WTC11 (cell line): ENCODE data around the gene TBC1D22A. TPM values are rescaled to one million over a fixed set of nuclear protein-coding genes. Genes with fewer than 3 reads are reported as not detected.

Source experiments
- ATAC-seq: fragments of 200-7000 bp; cut with Tn5 transposase; 2 replicates; pipeline ENCODE4 v1.10.0; 2021; ENCODE audit warnings: mild to moderate bottlenecking, moderate library complexity
- CTCF ChIA-PET: fragments of 300-600 bp; sonication (Branson Sonifier 250); formaldehyde crosslinking; loops from one replicate; lab custom pipeline; 2021; ENCODE audit warnings: antibody characterized with exemption; lab: Charles Lee
- POLR2A ChIA-PET: fragments of 350-600 bp; sonication (Branson Sonifier 250); formaldehyde crosslinking; loops from one replicate; lab custom pipeline; 2021; ENCODE audit warnings: antibody characterized with exemption; lab: Charles Lee
- DNase-seq: peaks from one replicate; pipeline ENCODE4 v3.0.0; 2021; ENCODE audit warnings: low spot score
- H3K27ac Mint-ChIP-seq: 2 replicates; pipeline ENCODE4 v1.8.0; 2021; ENCODE audit warnings: mixed read lengths
- H3K27me3 Mint-ChIP-seq: 2 replicates; pipeline ENCODE4 v1.8.0; 2021; ENCODE audit warnings: low read depth, mild to moderate bottlenecking, moderate library complexity, mixed read lengths
- H3K36me3 Mint-ChIP-seq: 2 replicates; pipeline ENCODE4 v1.8.0; 2021; ENCODE audit warnings: mixed read lengths
- H3K4me1 Mint-ChIP-seq: 2 replicates; pipeline ENCODE4 v1.8.0; 2022; ENCODE audit warnings: mixed read lengths
- H3K4me3 Mint-ChIP-seq: 2 replicates; pipeline ENCODE4 v1.8.0; 2021; ENCODE audit warnings: mild to moderate bottlenecking, moderate library complexity, mixed read lengths
- H3K9me3 Mint-ChIP-seq: 2 replicates; pipeline ENCODE4 v1.8.0; 2021; ENCODE audit warnings: mixed read lengths
- FOXK1 ChIP-seq: sonication (generic); formaldehyde crosslinking; IDR thresholded peaks from 2 replicates; pipeline ENCODE4 v1.8.0; 2022; ENCODE audit warnings: mild to moderate bottlenecking, moderate library complexity, missing genetic modification reagents
- IRF2 ChIP-seq: sonication (generic); formaldehyde crosslinking; IDR thresholded peaks from 2 replicates; pipeline ENCODE4 v1.8.0; 2022; ENCODE audit warnings: low read depth, missing genetic modification reagents, borderline replicate concordance
- MYBL2 ChIP-seq: sonication (generic); formaldehyde crosslinking; IDR thresholded peaks from 2 replicates; pipeline ENCODE4 v1.8.1; 2023; ENCODE audit warnings: mild to moderate bottlenecking, moderate library complexity, missing genetic modification reagents
- NFE2L1 ChIP-seq: sonication (generic); formaldehyde crosslinking; IDR thresholded peaks from 2 replicates; pipeline ENCODE4 v1.8.1; 2023; ENCODE audit warnings: missing genetic modification reagents
- PRRX2 ChIP-seq: fragments of 250-450 bp; sonication (Bioruptor Pico); IDR thresholded peaks from 2 replicates; pipeline ENCODE4 v1.8.0; 2021; ENCODE audit warnings: mild to moderate bottlenecking
- RELA ChIP-seq: sonication (generic); formaldehyde crosslinking; IDR thresholded peaks from 2 replicates; pipeline ENCODE4 v1.8.1; 2022; ENCODE audit warnings: missing genetic modification reagents, mild to moderate bottlenecking, borderline replicate concordance
- SMAD4 ChIP-seq: sonication (generic); formaldehyde crosslinking; IDR thresholded peaks from 2 replicates; pipeline ENCODE4 v1.8.0; 2022; ENCODE audit warnings: mild to moderate bottlenecking, missing genetic modification reagents
- TP53 ChIP-seq: sonication (generic); formaldehyde crosslinking; IDR thresholded peaks from 2 replicates; pipeline ENCODE4 v1.8.1; 2023; ENCODE audit warnings: mild to moderate bottlenecking, missing genetic modification reagents
- ZNF138 ChIP-seq: sonication (generic); formaldehyde crosslinking; conservative IDR thresholded peaks from 2 replicates; pipeline ENCODE4 v1.8.1; 2022; ENCODE audit warnings: mild to moderate bottlenecking, moderate library complexity, missing genetic modification reagents
- ZNF423 ChIP-seq: fragments of 250-450 bp; sonication (Bioruptor Pico); IDR thresholded peaks from 2 replicates; pipeline ENCODE4 v2.1.2; 2022; ENCODE audit warnings: mild to moderate bottlenecking, moderate library complexity
- total RNA-seq: library from RNA; stranded (reverse); gene quantifications from 3 replicates; pipeline ENCODE4 v1.2.3, GENCODE V29; 2021
- TF ChIP-seq, protein P1 (sequence below): sonication (generic); formaldehyde crosslinking; IDR thresholded peaks from 2 replicates; pipeline ENCODE4 v1.8.1; 2023; ENCODE audit warnings: mild to moderate bottlenecking, missing genetic modification reagents
- TF ChIP-seq, protein P2 (sequence below): sonication (generic); formaldehyde crosslinking; IDR thresholded peaks from 2 replicates; pipeline ENCODE4 v1.8.1; 2023; ENCODE audit warnings: mild to moderate bottlenecking, missing genetic modification reagents, borderline replicate concordance
- TF ChIP-seq, protein P3 (sequence below): sonication (generic); formaldehyde crosslinking; conservative IDR thresholded peaks from 2 replicates; pipeline ENCODE4 v1.8.1; 2023; ENCODE audit warnings: mild to moderate bottlenecking, low read depth, missing genetic modification reagents, moderate library complexity
- TF ChIP-seq, protein P4 (sequence below): sonication (generic); formaldehyde crosslinking; IDR thresholded peaks from 2 replicates; pipeline ENCODE4 v1.8.0; 2022; ENCODE audit warnings: mild to moderate bottlenecking, missing genetic modification reagents
- TF ChIP-seq, protein P5 (sequence below): sonication (generic); formaldehyde crosslinking; IDR thresholded peaks from 2 replicates; pipeline ENCODE4 v1.8.1; 2022; ENCODE audit warnings: low read depth, missing genetic modification reagents, borderline replicate concordance
- TF ChIP-seq, protein P6 (sequence below): fragments of 200-600 bp; IDR thresholded peaks from 2 replicates; pipeline ENCODE4 v1.8.0; 2022; ENCODE audit warnings: antibody characterized with exemption
- TF ChIP-seq, protein P7 (sequence below): fragments of 250-450 bp; sonication (Bioruptor Pico); IDR thresholded peaks from 2 replicates; pipeline ENCODE4 v1.9.0; 2021; ENCODE audit warnings: mild to moderate bottlenecking

Gene TBC1D22A
- total RNA-seq, 1 experiment from 2014 or later: 18.1 TPM

DNA sequence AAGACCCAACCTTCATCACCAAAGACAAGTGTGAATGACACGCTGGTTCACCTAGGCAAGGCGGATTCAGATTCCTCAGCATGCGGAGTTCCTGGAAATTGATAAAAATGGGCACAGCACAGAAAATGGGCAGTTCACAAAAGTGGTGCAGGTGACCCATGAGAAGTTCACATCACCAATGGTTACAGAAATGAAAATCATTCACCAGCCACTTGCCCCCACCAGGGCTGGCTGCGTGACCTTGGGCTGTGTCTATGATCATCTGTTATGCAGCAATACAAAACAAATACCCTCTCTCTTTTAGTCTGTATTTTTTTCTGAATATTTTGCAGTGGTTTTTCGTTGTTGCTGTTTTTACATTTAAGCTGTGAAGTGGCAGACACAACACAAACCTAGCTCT is 415.9 kb downstream of the TBC1D22A start (continued):
- TF ChIP-seq, protein P1, sequence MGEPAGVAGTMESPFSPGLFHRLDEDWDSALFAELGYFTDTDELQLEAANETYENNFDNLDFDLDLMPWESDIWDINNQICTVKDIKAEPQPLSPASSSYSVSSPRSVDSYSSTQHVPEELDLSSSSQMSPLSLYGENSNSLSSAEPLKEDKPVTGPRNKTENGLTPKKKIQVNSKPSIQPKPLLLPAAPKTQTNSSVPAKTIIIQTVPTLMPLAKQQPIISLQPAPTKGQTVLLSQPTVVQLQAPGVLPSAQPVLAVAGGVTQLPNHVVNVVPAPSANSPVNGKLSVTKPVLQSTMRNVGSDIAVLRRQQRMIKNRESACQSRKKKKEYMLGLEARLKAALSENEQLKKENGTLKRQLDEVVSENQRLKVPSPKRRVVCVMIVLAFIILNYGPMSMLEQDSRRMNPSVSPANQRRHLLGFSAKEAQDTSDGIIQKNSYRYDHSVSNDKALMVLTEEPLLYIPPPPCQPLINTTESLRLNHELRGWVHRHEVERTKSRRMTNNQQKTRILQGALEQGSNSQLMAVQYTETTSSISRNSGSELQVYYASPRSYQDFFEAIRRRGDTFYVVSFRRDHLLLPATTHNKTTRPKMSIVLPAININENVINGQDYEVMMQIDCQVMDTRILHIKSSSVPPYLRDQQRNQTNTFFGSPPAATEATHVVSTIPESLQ: no peak
- TF ChIP-seq, protein P2, sequence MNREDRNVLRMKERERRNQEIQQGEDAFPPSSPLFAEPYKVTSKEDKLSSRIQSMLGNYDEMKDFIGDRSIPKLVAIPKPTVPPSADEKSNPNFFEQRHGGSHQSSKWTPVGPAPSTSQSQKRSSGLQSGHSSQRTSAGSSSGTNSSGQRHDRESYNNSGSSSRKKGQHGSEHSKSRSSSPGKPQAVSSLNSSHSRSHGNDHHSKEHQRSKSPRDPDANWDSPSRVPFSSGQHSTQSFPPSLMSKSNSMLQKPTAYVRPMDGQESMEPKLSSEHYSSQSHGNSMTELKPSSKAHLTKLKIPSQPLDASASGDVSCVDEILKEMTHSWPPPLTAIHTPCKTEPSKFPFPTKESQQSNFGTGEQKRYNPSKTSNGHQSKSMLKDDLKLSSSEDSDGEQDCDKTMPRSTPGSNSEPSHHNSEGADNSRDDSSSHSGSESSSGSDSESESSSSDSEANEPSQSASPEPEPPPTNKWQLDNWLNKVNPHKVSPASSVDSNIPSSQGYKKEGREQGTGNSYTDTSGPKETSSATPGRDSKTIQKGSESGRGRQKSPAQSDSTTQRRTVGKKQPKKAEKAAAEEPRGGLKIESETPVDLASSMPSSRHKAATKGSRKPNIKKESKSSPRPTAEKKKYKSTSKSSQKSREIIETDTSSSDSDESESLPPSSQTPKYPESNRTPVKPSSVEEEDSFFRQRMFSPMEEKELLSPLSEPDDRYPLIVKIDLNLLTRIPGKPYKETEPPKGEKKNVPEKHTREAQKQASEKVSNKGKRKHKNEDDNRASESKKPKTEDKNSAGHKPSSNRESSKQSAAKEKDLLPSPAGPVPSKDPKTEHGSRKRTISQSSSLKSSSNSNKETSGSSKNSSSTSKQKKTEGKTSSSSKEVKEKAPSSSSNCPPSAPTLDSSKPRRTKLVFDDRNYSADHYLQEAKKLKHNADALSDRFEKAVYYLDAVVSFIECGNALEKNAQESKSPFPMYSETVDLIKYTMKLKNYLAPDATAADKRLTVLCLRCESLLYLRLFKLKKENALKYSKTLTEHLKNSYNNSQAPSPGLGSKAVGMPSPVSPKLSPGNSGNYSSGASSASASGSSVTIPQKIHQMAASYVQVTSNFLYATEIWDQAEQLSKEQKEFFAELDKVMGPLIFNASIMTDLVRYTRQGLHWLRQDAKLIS (CRISPR knock-in tag): no peak
- TF ChIP-seq, protein P3, sequence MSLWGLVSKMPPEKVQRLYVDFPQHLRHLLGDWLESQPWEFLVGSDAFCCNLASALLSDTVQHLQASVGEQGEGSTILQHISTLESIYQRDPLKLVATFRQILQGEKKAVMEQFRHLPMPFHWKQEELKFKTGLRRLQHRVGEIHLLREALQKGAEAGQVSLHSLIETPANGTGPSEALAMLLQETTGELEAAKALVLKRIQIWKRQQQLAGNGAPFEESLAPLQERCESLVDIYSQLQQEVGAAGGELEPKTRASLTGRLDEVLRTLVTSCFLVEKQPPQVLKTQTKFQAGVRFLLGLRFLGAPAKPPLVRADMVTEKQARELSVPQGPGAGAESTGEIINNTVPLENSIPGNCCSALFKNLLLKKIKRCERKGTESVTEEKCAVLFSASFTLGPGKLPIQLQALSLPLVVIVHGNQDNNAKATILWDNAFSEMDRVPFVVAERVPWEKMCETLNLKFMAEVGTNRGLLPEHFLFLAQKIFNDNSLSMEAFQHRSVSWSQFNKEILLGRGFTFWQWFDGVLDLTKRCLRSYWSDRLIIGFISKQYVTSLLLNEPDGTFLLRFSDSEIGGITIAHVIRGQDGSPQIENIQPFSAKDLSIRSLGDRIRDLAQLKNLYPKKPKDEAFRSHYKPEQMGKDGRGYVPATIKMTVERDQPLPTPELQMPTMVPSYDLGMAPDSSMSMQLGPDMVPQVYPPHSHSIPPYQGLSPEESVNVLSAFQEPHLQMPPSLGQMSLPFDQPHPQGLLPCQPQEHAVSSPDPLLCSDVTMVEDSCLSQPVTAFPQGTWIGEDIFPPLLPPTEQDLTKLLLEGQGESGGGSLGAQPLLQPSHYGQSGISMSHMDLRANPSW (CRISPR knock-in tag): no peak
- TF ChIP-seq FOXK1 (CRISPR knock-in tag): no peak
- no peak for TF ChIP-seq NFE2L1 (CRISPR knock-in tag)
- TF ChIP-seq, protein P4, sequence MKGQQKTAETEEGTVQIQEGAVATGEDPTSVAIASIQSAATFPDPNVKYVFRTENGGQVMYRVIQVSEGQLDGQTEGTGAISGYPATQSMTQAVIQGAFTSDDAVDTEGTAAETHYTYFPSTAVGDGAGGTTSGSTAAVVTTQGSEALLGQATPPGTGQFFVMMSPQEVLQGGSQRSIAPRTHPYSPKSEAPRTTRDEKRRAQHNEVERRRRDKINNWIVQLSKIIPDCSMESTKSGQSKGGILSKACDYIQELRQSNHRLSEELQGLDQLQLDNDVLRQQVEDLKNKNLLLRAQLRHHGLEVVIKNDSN (CRISPR knock-in tag): no peak
- TF ChIP-seq PRRX2 (CRISPR knock-in tag): no peak

DNA sequence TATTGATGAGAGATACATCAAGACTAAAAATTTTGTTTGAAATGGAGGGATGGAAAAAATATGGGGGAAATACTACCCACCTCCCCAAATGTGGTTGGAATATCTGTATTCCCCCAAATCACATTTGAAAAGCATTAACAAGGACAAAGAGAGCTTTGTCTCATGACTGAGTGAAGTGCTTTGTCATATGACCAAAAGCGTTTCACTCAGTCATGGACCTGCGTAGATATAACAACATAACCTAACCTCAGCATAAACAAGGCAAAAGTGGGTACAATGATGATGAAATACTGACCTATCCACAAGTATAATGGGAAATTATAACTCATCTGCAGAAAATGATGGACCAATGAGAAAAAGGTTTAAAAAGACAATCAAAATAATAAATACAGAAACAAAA is 418.3 kb downstream of the TBC1D22A start:
- ChIA-PET CTCF (no interaction called here), POLR2A (no interaction called here)
- TF ChIP-seq MYBL2 (CRISPR knock-in tag) (no peak), IRF2 (CRISPR knock-in tag) (no peak)
- TF ChIP-seq, protein P5, sequence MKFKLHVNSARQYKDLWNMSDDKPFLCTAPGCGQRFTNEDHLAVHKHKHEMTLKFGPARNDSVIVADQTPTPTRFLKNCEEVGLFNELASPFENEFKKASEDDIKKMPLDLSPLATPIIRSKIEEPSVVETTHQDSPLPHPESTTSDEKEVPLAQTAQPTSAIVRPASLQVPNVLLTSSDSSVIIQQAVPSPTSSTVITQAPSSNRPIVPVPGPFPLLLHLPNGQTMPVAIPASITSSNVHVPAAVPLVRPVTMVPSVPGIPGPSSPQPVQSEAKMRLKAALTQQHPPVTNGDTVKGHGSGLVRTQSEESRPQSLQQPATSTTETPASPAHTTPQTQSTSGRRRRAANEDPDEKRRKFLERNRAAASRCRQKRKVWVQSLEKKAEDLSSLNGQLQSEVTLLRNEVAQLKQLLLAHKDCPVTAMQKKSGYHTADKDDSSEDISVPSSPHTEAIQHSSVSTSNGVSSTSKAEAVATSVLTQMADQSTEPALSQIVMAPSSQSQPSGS: no peak
- Mint-ChIP-seq H3K36me3 (peaks cover 18% of the 10 kb centered on the region; the same call in 1 of the 2 replicates), H3K27ac (no peak overlapping the region), H3K4me1 (no peaks in the 10 kb centered on the region), H3K4me3 (no peak overlapping the region), H3K27me3 (peaks cover 15% of the 10 kb centered on the region), H3K9me3 (peaks cover 55% of the 10 kb centered on the region)
- no peak for ATAC-seq
- no peak for DNase-seq

DNA sequence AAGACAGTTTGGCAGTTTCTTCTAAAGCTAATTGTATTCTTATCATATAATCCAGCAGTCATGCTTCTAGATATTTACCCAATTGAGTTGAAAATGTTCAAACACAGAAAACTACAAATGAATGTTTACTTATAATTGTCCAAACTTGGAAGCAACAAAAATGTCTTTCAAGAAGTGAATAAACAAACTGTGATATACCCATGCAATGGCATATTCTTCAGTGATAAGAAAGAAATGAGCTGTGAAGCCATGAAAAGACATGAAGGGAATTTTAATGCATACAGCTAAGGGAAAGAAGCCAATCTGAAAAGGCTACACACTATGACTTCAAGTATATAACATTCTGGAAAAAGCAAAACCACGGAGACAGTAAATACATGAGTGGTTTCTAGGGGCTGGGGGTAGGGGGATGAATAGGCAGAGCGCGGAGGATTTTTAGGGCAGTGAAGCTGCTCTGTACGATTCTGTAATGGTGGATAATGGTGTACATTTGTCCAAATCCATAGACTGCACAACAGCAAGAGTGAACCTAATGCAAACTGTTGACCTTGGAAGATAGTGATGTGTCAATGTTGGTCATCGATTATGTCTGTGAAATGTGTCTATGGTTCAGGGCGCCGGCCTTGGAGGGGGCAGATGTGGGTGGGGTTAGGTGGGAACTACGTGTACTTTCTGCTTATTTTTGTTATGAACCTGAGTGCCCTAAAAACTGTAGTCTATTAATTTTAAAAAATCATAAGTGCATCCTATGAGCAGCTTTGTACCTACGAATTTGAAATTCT is 424.9 kb downstream of the TBC1D22A start:
- H3K4me1 Mint-ChIP-seq: no peaks in the 10 kb centered on the region
- H3K27me3 Mint-ChIP-seq: peaks cover 15% of the 10 kb centered on the region
- ATAC-seq (no peak), DNase-seq (no peak)
- ChIA-PET CTCF (no interaction called here), POLR2A (no interaction called here)
- no peak overlapping the region for H3K27ac Mint-ChIP-seq
- H3K9me3 Mint-ChIP-seq: peaks cover 37% of the 10 kb centered on the region
- no peak overlapping the region for H3K4me3 Mint-ChIP-seq
- peaks cover 16% of the 10 kb centered on the region; the same call in 1 of the 2 replicates for H3K36me3 Mint-ChIP-seq
- TF ChIP-seq FOXK1 (CRISPR knock-in tag) (no peak), SMAD4 (CRISPR knock-in tag) (no peak), ZNF138 (CRISPR knock-in tag) (no peak), ZNF423 (CRISPR knock-in tag) (no peak), TP53 (CRISPR knock-in tag) (no peak), RELA (no peak)
- TF ChIP-seq, protein P6, sequence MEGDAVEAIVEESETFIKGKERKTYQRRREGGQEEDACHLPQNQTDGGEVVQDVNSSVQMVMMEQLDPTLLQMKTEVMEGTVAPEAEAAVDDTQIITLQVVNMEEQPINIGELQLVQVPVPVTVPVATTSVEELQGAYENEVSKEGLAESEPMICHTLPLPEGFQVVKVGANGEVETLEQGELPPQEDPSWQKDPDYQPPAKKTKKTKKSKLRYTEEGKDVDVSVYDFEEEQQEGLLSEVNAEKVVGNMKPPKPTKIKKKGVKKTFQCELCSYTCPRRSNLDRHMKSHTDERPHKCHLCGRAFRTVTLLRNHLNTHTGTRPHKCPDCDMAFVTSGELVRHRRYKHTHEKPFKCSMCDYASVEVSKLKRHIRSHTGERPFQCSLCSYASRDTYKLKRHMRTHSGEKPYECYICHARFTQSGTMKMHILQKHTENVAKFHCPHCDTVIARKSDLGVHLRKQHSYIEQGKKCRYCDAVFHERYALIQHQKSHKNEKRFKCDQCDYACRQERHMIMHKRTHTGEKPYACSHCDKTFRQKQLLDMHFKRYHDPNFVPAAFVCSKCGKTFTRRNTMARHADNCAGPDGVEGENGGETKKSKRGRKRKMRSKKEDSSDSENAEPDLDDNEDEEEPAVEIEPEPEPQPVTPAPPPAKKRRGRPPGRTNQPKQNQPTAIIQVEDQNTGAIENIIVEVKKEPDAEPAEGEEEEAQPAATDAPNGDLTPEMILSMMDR: no peak
- TF ChIP-seq, protein P7, sequence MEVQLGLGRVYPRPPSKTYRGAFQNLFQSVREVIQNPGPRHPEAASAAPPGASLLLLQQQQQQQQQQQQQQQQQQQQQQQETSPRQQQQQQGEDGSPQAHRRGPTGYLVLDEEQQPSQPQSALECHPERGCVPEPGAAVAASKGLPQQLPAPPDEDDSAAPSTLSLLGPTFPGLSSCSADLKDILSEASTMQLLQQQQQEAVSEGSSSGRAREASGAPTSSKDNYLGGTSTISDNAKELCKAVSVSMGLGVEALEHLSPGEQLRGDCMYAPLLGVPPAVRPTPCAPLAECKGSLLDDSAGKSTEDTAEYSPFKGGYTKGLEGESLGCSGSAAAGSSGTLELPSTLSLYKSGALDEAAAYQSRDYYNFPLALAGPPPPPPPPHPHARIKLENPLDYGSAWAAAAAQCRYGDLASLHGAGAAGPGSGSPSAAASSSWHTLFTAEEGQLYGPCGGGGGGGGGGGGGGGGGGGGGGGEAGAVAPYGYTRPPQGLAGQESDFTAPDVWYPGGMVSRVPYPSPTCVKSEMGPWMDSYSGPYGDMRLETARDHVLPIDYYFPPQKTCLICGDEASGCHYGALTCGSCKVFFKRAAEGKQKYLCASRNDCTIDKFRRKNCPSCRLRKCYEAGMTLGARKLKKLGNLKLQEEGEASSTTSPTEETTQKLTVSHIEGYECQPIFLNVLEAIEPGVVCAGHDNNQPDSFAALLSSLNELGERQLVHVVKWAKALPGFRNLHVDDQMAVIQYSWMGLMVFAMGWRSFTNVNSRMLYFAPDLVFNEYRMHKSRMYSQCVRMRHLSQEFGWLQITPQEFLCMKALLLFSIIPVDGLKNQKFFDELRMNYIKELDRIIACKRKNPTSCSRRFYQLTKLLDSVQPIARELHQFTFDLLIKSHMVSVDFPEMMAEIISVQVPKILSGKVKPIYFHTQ (CRISPR knock-in tag): no peak
